GM12878 (cell line): ENCODE results near the gene TTC17. TPM values are rescaled to one million over a fixed set of nuclear protein-coding genes. Genes with fewer than 3 reads are reported as not detected.

Experiments used
- ATAC-seq: fragments of 200-7000 bp; cut with Tn5 transposase; 3 replicates; pipeline ENCODE4 v1.9.1; 2020; ENCODE audit warnings: mild to moderate bottlenecking, moderate library complexity
- BruUV-seq: library from RNA; stranded (reverse); fragments of 400-500 nt; replicated peaks from 2 replicates; lab custom pipeline; 2021; lab: Mats Ljungman, UMichigan
- CTCF ChIA-PET: fragments of 300-600 bp; sonication (Branson Sonifier 250); formaldehyde crosslinking; extraction: SDS; loops from one replicate; lab custom pipeline; 2021; ENCODE audit warnings: inconsistent platforms; lab: Yijun Ruan, JAX
- POLR2A ChIA-PET: fragments of 350-600 bp; formaldehyde crosslinking; extraction: SDS; loops from one replicate; lab custom pipeline; 2021; ENCODE audit warnings: inconsistent platforms; lab: Charles Lee
- RAD21 ChIA-PET: fragments of 300-600 bp; sonication (Branson Sonifier 250); formaldehyde crosslinking; loops from one replicate; lab custom pipeline; 2023; ENCODE audit warnings: antibody characterized with exemption; ENCODE audit not compliant: unreplicated experiment; lab: Charles Lee
- SMC1A ChIA-PET: fragments of 300-600 bp; sonication (Branson Sonifier 250); formaldehyde crosslinking; loops from one replicate; lab custom pipeline; 2023; ENCODE audit not compliant: unreplicated experiment, uncharacterized antibody; lab: Charles Lee
- DNase-seq: peaks from one replicate; pipeline ENCODE4 v3.0.0-alpha.2; 2011; ENCODE audit warnings: low read depth, low spot score
- FAIRE-seq: peaks from 3 replicates; lab custom pipeline; 2011; peaks lifted over from hg19 to GRCh38; lab: Jason Lieb, UNC
- H2AFZ ChIP-seq: 2 replicates; pipeline ENCODE4 v1.6.0; 2011; ENCODE audit warnings: low read depth, low read length, control low read depth; ENCODE audit not compliant: control insufficient read depth
- H3K27ac ChIP-seq: 2 replicates; pipeline ENCODE4 v1.5.1; 2011; ENCODE audit warnings: control low read depth; ENCODE audit not compliant: control insufficient read depth, insufficient read depth
- H3K27me3 ChIP-seq, 2 experiments: replicated peaks in 1 of 2; 2 replicates each; pipeline versions ENCODE4 v1.6.0 to v1.6.1; 2011; ENCODE audit warnings: low read length in 1 of 2; ENCODE audit not compliant: control insufficient read depth in 2 of 2, insufficient read depth in 2 of 2
- H3K36me3 ChIP-seq, 2 experiments: 2 replicates each; pipeline ENCODE4 v1.5.1; 2011; ENCODE audit warnings: low read length in 1 of 2; ENCODE audit not compliant: control insufficient read depth in 2 of 2, insufficient read depth in 2 of 2
- H3K4me1 ChIP-seq: 2 replicates; pipeline ENCODE4 v1.6.1; 2011; ENCODE audit warnings: mild to moderate bottlenecking, low read length, moderate library complexity, mixed read lengths; ENCODE audit not compliant: control insufficient read depth, insufficient read depth
- H3K4me2 ChIP-seq: 2 replicates; pipeline ENCODE4 v1.6.0; 2011; ENCODE audit warnings: control low read depth; ENCODE audit not compliant: control insufficient read depth, insufficient read depth
- H3K4me3 ChIP-seq: fragments of 200-600 bp; sonication (generic); 2 replicates; pipeline ENCODE4 v1.5.1; 2016
- H3K79me2 ChIP-seq: 2 replicates; pipeline ENCODE4 v1.6.0; 2011; ENCODE audit warnings: low read length; ENCODE audit not compliant: control insufficient read depth, insufficient read depth
- H3K9ac ChIP-seq: 2 replicates; pipeline ENCODE4 v1.8.0; 2011; ENCODE audit warnings: low read length, control low read depth, mixed read lengths; ENCODE audit not compliant: control insufficient read depth, insufficient read depth
- H3K9me3 ChIP-seq: replicated peaks from 3 replicates; pipeline ENCODE4 v1.5.1; 2011; ENCODE audit warnings: mild to moderate bottlenecking, low read length; ENCODE audit not compliant: control insufficient read depth, insufficient read depth
- H4K20me1 ChIP-seq: 2 replicates; pipeline ENCODE4 v1.6.0; 2011; ENCODE audit not compliant: control insufficient read depth, insufficient read depth
- GATAD2B ChIP-seq: fragments of 450-650 bp; conservative IDR thresholded peaks from 2 replicates; pipeline ENCODE4 v1.6.1; 2017; ENCODE audit warnings: low read depth, mild to moderate bottlenecking, moderate library complexity
- MLLT1 ChIP-seq: fragments of 450-650 bp; IDR thresholded peaks from 2 replicates; pipeline ENCODE4 v1.6.1; 2016; ENCODE audit warnings: mild to moderate bottlenecking
- NKRF ChIP-seq: fragments of 450-650 bp; conservative IDR thresholded peaks from 2 replicates; pipeline ENCODE4 v1.6.1; 2017; ENCODE audit warnings: mild to moderate bottlenecking, moderate library complexity
- NR2C2 ChIP-seq: IDR thresholded peaks from 2 replicates; pipeline ENCODE4 v1.6.1; 2011; ENCODE audit warnings: borderline replicate concordance, low read depth; ENCODE audit not compliant: control insufficient read depth, insufficient read length
- PML ChIP-seq: IDR thresholded peaks from 2 replicates; pipeline ENCODE4 v1.6.1; 2012; ENCODE audit warnings: low read length, inconsistent platforms
- RAD21 ChIP-seq: IDR thresholded peaks from 2 replicates; pipeline ENCODE4 v1.6.1; 2011; ENCODE audit warnings: mild to moderate bottlenecking, low read depth, low read length, moderate library complexity; ENCODE audit not compliant: insufficient read depth
- RB1 ChIP-seq: fragments of 450-650 bp; formaldehyde crosslinking; IDR thresholded peaks from 2 replicates; pipeline ENCODE4 v1.6.1; 2017; ENCODE audit warnings: mild to moderate bottlenecking, borderline replicate concordance
- RUNX3 ChIP-seq: IDR thresholded peaks from 2 replicates; pipeline ENCODE4 v1.6.1; 2012; ENCODE audit warnings: low read length, inconsistent platforms
- SKIL ChIP-seq: fragments of 450-650 bp; IDR thresholded peaks from 2 replicates; pipeline ENCODE4 v1.6.1; 2017; ENCODE audit warnings: mild to moderate bottlenecking, low read depth, inconsistent platforms; ENCODE audit not compliant: poor library complexity, severe bottlenecking
- SMAD5 ChIP-seq: IDR thresholded peaks from 2 replicates; pipeline ENCODE4 v1.6.1; 2016; ENCODE audit warnings: antibody characterized with exemption, low read depth
- ZBTB40 ChIP-seq: fragments of 450-650 bp; IDR thresholded peaks from 2 replicates; pipeline ENCODE4 v1.6.1; 2016; ENCODE audit warnings: mild to moderate bottlenecking, moderate library complexity, borderline replicate concordance
- ZNF274 ChIP-seq: IDR thresholded peaks from one replicate; pipeline ENCODE4 v1.8.0; 2011; ENCODE audit not compliant: insufficient read length, insufficient read depth
- ZNF622 ChIP-seq: fragments of 450-650 bp; IDR thresholded peaks from 2 replicates; pipeline ENCODE4 v1.6.1; 2017; ENCODE audit warnings: mild to moderate bottlenecking, inconsistent platforms
- WGBS: methylation state at CpG from one replicate; pipeline ENCODE4 v1.1.6; 2016; ENCODE audit warnings: low lambda C conversion rate; ENCODE audit not compliant: insufficient replicate concordance, insufficient coverage; ENCODE audit errors: missing lambda C conversion rate; 5-methylcytosine and 5-hydroxymethylcytosine counted together
- in situ Hi-C: fragments of 300-500 bp; cut with MboI; formaldehyde crosslinking; loops from 9 replicates; pipeline ENCODE4 v1.14.3; 2018; ENCODE audit warnings: mixed read lengths
- intact Hi-C: fragments of 100-400 bp; cut with micrococcal nuclease; formaldehyde crosslinking; loops from one replicate; pipeline ENCODE4 v1.14.2; 2022; ENCODE audit not compliant: unreplicated experiment
- polyA plus RNA-seq, 11 experiments: library from polyadenylated mRNA; depleted of rRNA in 4 of 11; unstranded in 6 of 11; stranded (reverse) in 5 of 11; fragments of >200 nt; fragmentation: Nextera tagmentation in 4 of 11; fragmentation: Illumina TruSeq in 1 of 11; extraction: Ambion mirVana in 4 of 11; extraction: Trizol in 1 of 11; gene quantifications; 1 replicate in 1 of 11; 2 replicates in 10 of 11; pipeline versions ENCODE4 v1.2.1 to v1.2.3, GENCODE V29; 2011 to 2016; ENCODE audit warnings: inconsistent platforms in 2 of 11, missing spikeins in 2 of 11, low read depth in 1 of 11
- total RNA-seq, 4 experiments: library from RNA; depleted of rRNA in 3 of 4; stranded (reverse); fragments of >200 nt in 3 of 4; fragmentation: Illumina TruSeq in 1 of 4; extraction: Trizol in 1 of 4; gene quantifications; 2 replicates each; pipeline versions ENCODE4 v1.2.1 to v1.2.3, GENCODE V29; 2013 to 2021

TTC17 gene
- total and polyA plus RNA-seq, 10 of the 15 experiments (the other 5 are each of a cell fraction or from before 2014, with no cell fraction given): 15.9 to 116 (median 41.5) TPM

GRCh38 chr11:43393765-43394355 lies 35.1 kb downstream of the TTC17 start (continued):
- TF ChIP-seq SKIL (no peak), SMAD5 (no peak), RB1 (no peak)

GRCh38 chr11:43396617-43397016 lies 37.9 kb downstream of the TTC17 start:
- ChIA-PET SMC1A (interaction anchor here (0.9 to 1.3 kb wide), 2 partner anchors 20 to 38 kb away, joined by 4 to 6 read pairs; partner anchors contain the start of gene TTC17), CTCF (interaction anchor here (0.6 to 1.3 kb wide), 4 partner anchors 8 to 36 kb away, joined by 3 to 5 read pairs (median 4); no protein-coding TSS in a partner anchor), POLR2A (no interaction called here), RAD21 (no interaction called here)
- Histone ChIP-seq H3K27ac (no peak overlapping the region), H3K36me3 (peaks cover 6 to 30% of the 10 kb centered on the region in 2 experiments), H2AFZ (no peak overlapping the region), H3K4me3 (no peak overlapping the region), H4K20me1 (no peaks in the 10 kb centered on the region), H3K79me2 (no peaks in the 10 kb centered on the region), H3K9ac (no peak overlapping the region), H3K4me1 (no peaks in the 10 kb centered on the region), H3K4me2 (no peak overlapping the region), H3K9me3 (no peaks in the 10 kb centered on the region), H3K27me3 (no peaks in the 10 kb centered on the region)
- DNase-seq: no peak
- in situ Hi-C loops: no loop called here
- no peak for FAIRE-seq
- 99% methylated on average over 3 of the region's 3 CpGs for WGBS
- intact Hi-C loops: no loop called here
- ATAC-seq: no peak
- no TSS peak for BruUV-seq
- TF ChIP-seq ZNF622 (no peak), RAD21 (no peak), PML (no peak), NR2C2 (no peak), ZBTB40 (no peak), GATAD2B (no peak), NKRF (no peak), MLLT1 (no peak), ZNF274 (no peak), RUNX3 (no peak)
